Stimulated activated effector memory CD8-positive, alpha-beta T cell treated with anti-CD3 and anti-CD28 coated beads, Interleukin-12 subunit alpha, Interleukin-12 subunit beta, amount 100 ng/mL, for 72 hours (primary cell): ENCODE results near the gene EIF6.

Experiments used
- ATAC-seq: fragments of 150-1000 bp; cut with Tn5 transposase; 2 replicates; pipeline ENCODE4 v1.10.0; 2021
- DNase-seq, 2 donors: peaks; one replicate each; pipeline ENCODE4 v3.0.0; 2021 to 2022; ENCODE audit warnings: low spot score in 2 of 2
- H3K27ac Mint-ChIP-seq: one replicate; pipeline ENCODE4 v1.8.0; 2022; ENCODE audit warnings: mild to moderate bottlenecking, mixed read lengths
- H3K36me3 Mint-ChIP-seq: one replicate; pipeline ENCODE4 v1.8.0; 2022; ENCODE audit warnings: mild to moderate bottlenecking, mixed read lengths
- H3K4me1 Mint-ChIP-seq: one replicate; pipeline ENCODE4 v1.8.0; 2022; ENCODE audit warnings: mixed read lengths
- H3K4me3 Mint-ChIP-seq: one replicate; pipeline ENCODE4 v1.8.0; 2022; ENCODE audit warnings: mild to moderate bottlenecking, mixed read lengths
- H3K9me3 Mint-ChIP-seq: one replicate; pipeline ENCODE4 v1.8.0; 2022; ENCODE audit warnings: mixed read lengths

Gene EIF6

DNA sequence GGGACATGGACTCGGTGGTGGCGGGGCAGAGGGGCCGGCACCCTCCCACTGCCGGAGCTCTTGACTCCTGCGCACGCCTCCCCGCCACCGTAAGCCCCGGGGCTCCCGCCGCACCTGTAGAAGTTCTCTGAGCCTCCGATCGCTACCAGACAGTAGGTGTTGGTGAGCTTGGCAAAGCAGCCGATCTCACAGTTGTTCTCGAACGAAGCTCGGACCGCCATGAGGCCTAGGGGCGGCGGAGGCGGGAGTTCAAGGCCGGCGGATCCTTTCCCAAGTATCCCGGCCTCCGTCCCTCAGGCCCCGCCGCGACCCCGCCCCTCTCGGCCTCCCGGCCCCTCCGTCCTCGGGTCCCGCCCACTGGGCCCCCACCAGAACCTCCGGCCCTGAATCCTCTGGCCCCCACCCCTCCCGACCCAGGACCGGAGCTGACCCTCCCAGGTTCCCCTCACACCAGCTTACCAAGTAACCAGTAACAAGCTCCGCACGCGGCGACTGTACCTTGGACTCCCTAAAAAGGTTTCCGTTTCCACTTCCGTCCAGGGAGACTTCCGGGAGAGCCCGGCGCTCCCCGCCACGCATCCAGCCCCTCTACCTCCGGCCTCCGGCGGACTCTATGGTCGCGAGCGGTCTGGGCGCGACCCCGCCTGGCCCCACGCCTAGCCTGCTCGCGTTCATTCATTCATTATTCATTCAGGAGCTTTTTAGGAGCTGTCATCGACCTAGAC lies at the start of gene EIF6:
EIF6 (minus strand) TSS at position 506 of the 725 bp plus-strand sequence; CDS start at position 221, 285 bp downstream.
- peak; percentile 87 for ATAC-seq
- peaks cover 57% of the 10 kb centered on the region for H3K36me3 Mint-ChIP-seq

DNA sequence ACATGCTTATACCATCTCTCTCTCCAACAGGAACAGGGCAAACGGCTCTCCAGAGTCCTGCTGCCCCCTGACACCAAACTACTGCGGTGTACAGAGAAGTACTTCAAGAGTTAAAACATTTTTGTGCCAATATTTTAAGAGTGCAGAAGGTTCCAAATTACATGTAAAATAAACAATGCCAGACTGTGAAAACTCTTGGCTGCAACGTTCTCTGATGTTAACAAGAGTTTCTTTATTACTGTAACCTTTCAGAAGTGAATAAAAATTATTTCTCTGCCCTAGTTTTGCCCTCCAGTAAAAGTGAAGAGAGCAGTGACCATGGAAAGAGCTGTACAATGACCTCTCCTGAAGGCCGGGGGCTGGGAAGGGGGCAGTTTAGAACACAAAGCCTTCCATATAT lies 49.0 kb upstream of the EIF6 start:
- ATAC-seq, result no peak
- peaks cover 13% of the 10 kb centered on the region for H3K4me1 Mint-ChIP-seq
- no peaks in the 10 kb centered on the region for H3K9me3 Mint-ChIP-seq
- no peak overlapping the region for H3K27ac Mint-ChIP-seq
- no peaks in the 10 kb centered on the region for H3K36me3 Mint-ChIP-seq
- DNase-seq, result no peak
- H3K4me3 Mint-ChIP-seq, result no peak overlapping the region

More for the DNA sequence above, at the start of gene EIF6:
- Mint-ChIP-seq H3K4me3 (peak within 1 kb of the TSS; percentile 87), H3K4me1 (peaks cover 33% of the 10 kb centered on the region), H3K9me3 (no peaks in the 10 kb centered on the region), H3K27ac (peak within 1 kb of the TSS; percentile 94)
- DNase-seq, result peak; percentile 67 to 89

- no peaks in the 10 kb centered on the region for H3K9me3 Mint-ChIP-seq
- no peak overlapping the region for H3K4me3 Mint-ChIP-seq
- H3K4me1 Mint-ChIP-seq, result peaks cover 20% of the 10 kb centered on the region
- H3K27ac Mint-ChIP-seq, result no peak overlapping the region
- DNase-seq (no peak), ATAC-seq (no peak)
- no peaks in the 10 kb centered on the region for H3K36me3 Mint-ChIP-seq
Measured at GRCh38 chr20:35332540-35333200, 48.1 kb upstream of the EIF6 start.

DNA sequence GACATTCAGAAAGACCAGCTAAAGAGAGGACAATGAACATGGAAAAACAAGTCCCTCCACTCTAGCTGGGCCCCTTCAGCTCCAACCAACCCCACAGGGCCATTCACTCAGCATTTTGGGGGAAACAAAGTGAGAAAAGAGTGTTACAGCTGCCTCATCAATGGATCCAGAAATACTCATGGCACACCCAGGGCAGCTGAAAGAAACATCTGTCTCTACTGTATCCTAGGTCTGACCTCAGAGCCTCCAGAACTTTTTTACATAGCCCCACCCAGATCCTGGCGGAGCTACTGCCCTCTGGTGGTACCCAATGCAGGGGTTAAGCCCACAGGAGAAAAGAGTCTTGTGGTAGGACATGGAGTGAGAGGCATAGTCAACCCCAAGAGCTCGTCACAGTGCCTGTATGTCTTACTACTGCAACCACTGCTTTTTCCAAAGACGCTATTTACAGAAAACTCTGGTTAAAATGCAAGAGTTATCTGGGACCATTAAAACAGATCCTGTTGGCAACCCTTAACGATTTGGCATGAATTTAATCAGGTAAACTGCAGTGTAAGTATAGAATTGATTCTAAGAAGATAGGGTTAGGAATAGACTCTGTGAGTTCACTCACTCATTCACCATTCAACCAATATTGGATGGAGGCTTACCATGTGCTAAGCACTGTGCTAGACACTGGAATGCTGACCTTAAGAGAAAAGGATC lies 45.0 kb upstream of the EIF6 start:
- ATAC-seq (peak; percentile 92), DNase-seq (peak; percentile 37 to 81)
- no peaks in the 10 kb centered on the region for H3K36me3 Mint-ChIP-seq
- no peak overlapping the region for H3K4me3 Mint-ChIP-seq
- H3K27ac Mint-ChIP-seq, result peak overlapping the region; percentile 77
- H3K4me1 Mint-ChIP-seq, result peaks cover 30% of the 10 kb centered on the region
- no peaks in the 10 kb centered on the region for H3K9me3 Mint-ChIP-seq

DNA sequence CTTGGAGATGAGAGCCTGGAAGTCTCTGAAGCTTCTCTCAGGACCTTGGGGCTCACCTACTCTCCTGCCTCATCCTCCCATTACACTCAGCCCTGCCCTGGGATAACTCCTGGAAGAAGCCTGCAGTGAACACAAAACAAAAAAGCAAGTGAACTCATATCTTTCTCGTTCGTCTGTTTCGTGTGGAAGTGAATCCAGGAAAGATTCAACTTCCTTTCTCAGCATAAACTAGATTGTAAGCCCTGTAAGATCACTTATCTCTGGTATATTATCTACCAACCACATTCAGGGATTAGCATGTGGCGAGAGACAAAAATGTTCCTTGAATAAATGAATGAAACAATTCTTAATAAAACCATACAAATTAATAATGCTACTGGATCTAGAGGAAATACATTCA lies 44.1 kb upstream of the EIF6 start:
- DNase-seq (no peak), ATAC-seq (no peak)
- H3K4me1 Mint-ChIP-seq, result peaks cover 30% of the 10 kb centered on the region
- H3K36me3 Mint-ChIP-seq, result no peaks in the 10 kb centered on the region
- no peaks in the 10 kb centered on the region for H3K9me3 Mint-ChIP-seq
- peak overlapping the region; percentile 77 for H3K27ac Mint-ChIP-seq
- H3K4me3 Mint-ChIP-seq, result no peak overlapping the region

DNA sequence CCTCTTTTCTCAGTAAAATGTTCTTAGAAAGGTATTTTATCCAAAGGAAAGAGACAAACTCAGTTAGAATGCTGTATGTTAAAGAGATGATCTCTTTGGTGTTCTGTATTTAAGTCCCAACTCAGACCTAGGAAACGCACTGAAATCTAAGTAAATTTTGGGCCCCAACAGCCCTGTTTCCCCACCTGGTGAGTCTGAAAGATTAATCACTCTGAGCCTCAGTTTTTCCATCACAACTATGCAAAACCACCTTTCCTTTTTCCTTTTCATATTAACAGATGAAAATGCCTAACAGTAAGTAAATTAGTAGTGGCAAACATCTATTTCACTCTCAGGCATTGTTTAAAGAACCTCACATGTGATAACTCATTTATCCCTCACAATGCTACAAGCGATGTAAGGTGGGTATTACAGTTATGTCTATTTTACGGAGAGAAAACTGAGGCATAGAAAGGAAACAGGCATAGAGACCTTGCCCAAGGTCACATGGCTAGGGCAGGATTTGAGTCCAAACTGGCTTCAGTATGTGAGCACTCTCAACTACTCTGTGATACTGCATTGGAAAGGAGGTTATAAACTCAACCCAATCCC lies 43.6 kb upstream of the EIF6 start:
- ATAC-seq (peak; percentile 29), DNase-seq (no peak)
- Mint-ChIP-seq H3K4me3 (no peak overlapping the region), H3K9me3 (no peaks in the 10 kb centered on the region), H3K4me1 (peaks cover 34% of the 10 kb centered on the region), H3K27ac (peak overlapping the region; percentile 77), H3K36me3 (no peaks in the 10 kb centered on the region)

DNA sequence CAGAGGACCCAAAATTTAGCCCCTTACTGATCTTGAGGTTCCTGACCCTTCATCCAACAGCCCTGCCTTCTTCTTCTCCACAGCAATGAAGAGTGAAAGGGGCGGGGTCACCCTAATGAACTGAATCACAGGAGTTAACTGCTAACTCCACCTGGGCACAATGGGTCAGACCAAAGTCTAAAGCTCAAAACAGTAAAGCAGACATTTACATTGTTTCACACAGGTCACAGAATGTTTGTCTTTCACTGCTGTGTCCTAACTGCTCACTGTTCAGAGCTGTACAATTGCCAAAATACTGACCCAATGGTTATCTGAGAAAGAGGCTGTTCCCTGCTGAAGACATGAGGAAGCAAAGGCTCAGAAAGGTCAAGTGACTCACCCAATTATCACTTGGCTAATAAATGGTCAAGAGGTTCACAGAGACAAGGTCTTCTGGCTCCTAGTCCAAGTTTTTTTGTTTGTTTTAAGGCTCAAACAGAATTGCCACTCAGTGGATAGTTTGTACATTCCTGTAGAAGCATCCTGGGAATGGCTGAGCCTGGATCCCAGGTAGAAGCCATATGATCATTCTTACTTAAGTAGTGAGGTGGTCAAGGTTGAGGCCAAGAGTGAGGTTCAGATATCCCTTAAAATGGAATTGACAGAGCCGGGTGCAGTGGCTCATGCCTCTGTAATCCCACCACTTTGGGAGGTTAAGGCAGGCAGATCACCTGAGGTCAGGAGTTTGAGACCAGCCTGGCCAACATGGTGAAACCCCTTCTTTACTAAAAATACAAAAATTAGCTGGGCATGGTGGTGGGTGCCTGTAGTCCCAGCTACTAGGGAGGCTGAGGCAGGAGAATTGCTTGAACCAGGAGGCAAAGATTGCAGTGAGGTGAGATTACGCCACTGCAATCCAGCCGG lies 42.8 kb upstream of the EIF6 start:
- Mint-ChIP-seq H3K4me3 (no peak overlapping the region), H3K27ac (peak overlapping the region; percentile 77), H3K4me1 (peaks cover 39% of the 10 kb centered on the region), H3K9me3 (no peaks in the 10 kb centered on the region), H3K36me3 (no peaks in the 10 kb centered on the region)
- ATAC-seq, result no peak
- no peak for DNase-seq

GRCh38 chr20:35326740-35327073 lies 42.1 kb upstream of the EIF6 start:
- DNase-seq (no peak), ATAC-seq (no peak)
- H3K27ac Mint-ChIP-seq, result no peak overlapping the region
- H3K4me3 Mint-ChIP-seq, result no peak overlapping the region
- H3K4me1 Mint-ChIP-seq, result peaks cover 39% of the 10 kb centered on the region
- H3K9me3 Mint-ChIP-seq, result no peaks in the 10 kb centered on the region
- no peaks in the 10 kb centered on the region for H3K36me3 Mint-ChIP-seq

- Mint-ChIP-seq H3K4me1 (peaks cover 39% of the 10 kb centered on the region), H3K27ac (peak overlapping the region; percentile 10), H3K4me3 (no peak overlapping the region), H3K9me3 (no peaks in the 10 kb centered on the region), H3K36me3 (no peaks in the 10 kb centered on the region)
- DNase-seq, result no peak
- no peak for ATAC-seq
Measured at GRCh38 chr20:35326021-35326739, 41.6 kb upstream of the EIF6 start.

DNA sequence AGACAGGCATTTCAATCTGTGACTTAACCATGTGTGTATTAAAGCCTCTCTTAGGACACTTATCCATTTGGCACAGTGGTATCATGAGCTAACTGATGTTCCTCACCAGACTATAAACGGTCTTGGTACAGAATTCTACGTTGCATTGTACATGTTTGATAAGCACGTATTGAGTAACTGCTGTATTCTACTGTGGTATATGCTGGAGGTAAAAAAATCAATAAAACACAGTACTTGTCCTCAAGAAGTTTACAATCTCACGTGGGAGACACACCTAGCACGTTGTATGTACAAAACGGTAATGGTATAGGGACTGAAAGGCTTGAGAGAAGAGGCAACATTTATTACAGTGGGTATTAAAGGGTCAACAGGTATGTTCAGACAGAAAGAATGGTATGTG lies 40.8 kb upstream of the EIF6 start:
- ATAC-seq, result no peak
- peak overlapping the region; percentile 10 for H3K27ac Mint-ChIP-seq
- no peak for DNase-seq
- H3K9me3 Mint-ChIP-seq, result no peaks in the 10 kb centered on the region
- peaks cover 39% of the 10 kb centered on the region for H3K4me1 Mint-ChIP-seq
- no peak overlapping the region for H3K4me3 Mint-ChIP-seq
- no peaks in the 10 kb centered on the region for H3K36me3 Mint-ChIP-seq

GRCh38 chr20:35320396-35321126 lies 36.0 kb upstream of the EIF6 start:
- DNase-seq (no peak), ATAC-seq (no peak)
- H3K36me3 Mint-ChIP-seq, result no peaks in the 10 kb centered on the region
- H3K27ac Mint-ChIP-seq, result no peak overlapping the region
- H3K4me3 Mint-ChIP-seq, result no peak overlapping the region
- H3K4me1 Mint-ChIP-seq, result peaks cover 32% of the 10 kb centered on the region
- H3K9me3 Mint-ChIP-seq, result no peaks in the 10 kb centered on the region

DNA sequence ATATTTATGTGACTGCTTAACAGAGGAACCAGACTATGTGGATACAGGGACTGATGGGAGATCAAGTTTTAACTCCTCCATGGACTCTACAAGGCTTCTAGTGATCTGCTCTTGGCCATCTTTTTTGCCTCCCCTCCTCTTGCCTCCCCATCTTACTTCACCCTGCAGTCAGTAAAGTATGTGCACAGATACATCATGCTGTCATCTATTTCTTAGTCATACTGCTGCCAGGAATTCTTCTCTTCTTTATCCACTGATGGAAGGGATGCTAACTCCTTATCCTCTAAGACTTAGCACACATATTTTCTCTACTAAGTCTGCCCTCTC lies 35.3 kb upstream of the EIF6 start:
- Mint-ChIP-seq H3K27ac (no peak overlapping the region), H3K4me3 (no peak overlapping the region), H3K36me3 (no peaks in the 10 kb centered on the region), H3K4me1 (peaks cover 38% of the 10 kb centered on the region), H3K9me3 (no peaks in the 10 kb centered on the region)
- ATAC-seq (no peak), DNase-seq (no peak)

DNA sequence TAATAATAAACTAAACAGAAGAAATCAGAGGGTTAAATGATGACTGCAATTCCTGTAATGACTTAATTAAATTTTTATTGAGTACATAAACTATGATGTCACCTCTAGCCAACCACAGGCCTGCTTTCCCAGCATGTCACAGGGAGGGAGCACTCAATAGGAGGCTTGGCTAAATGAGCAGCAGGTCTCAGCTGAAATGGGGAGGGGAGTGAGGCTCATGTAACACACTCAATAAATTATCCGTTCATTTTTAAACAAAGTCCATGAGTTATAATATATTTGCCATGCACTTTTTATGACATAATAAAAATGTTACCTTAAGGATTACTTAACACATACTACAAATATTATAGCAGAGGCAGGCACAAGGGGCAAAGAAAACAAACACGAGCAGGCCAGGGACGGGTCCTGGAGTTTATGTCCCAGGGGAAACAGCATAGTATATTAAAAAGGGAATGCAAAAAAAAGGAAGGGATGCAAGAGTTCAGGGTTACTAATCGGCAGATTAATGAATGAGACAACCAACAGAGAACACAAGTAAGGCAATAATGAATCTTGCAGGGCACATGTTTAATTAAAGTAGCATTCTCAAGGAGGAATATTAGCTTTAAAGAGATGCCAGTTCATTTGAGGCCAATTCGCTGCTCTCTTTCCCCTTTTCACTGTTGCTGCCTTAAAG lies 34.8 kb upstream of the EIF6 start:
- ATAC-seq (no peak), DNase-seq (no peak)
- H3K4me1 Mint-ChIP-seq, result peaks cover 43% of the 10 kb centered on the region
- no peak overlapping the region for H3K4me3 Mint-ChIP-seq
- peak overlapping the region; percentile 83 for H3K27ac Mint-ChIP-seq
- H3K36me3 Mint-ChIP-seq, result peaks cover 3% of the 10 kb centered on the region
- no peaks in the 10 kb centered on the region for H3K9me3 Mint-ChIP-seq
